Kidney epithelial cell (primary cell): Measurements from ENCODE around the gene PSMB7. TPM values are rescaled to one million over a fixed set of nuclear protein-coding genes. Genes with fewer than 3 reads are reported as not detected.

Experiments used
- DNase-seq: peaks from one replicate; pipeline ENCODE4 v3.0.0-alpha.2; 2010; ENCODE audit warnings: low read depth
- H3K27me3 ChIP-seq: 2 replicates; pipeline ENCODE4 v1.6.0; 2011; ENCODE audit warnings: low read length; ENCODE audit not compliant: control insufficient read depth, insufficient read depth
- H3K36me3 ChIP-seq: 2 replicates; pipeline ENCODE4 v1.5.1; 2011; ENCODE audit warnings: low read length; ENCODE audit not compliant: control insufficient read depth, insufficient read depth
- H3K4me3 ChIP-seq: 2 replicates; pipeline ENCODE4 v1.5.1; 2011; ENCODE audit warnings: low read depth, mild to moderate bottlenecking, control low read depth, low read length
- CTCF ChIP-seq: IDR thresholded peaks from 2 replicates; pipeline ENCODE4 v1.5.1; 2011; ENCODE audit warnings: mild to moderate bottlenecking, moderate library complexity, low read length, control low read depth, inconsistent platforms; ENCODE audit not compliant: insufficient read depth, poor library complexity, severe bottlenecking
- total RNA-seq: library from RNA; depleted of rRNA; stranded (reverse); fragments of >200 nt; gene quantifications from 2 replicates; pipeline ENCODE4 v1.2.3, GENCODE V29; 2015

The PSMB7 gene
- total RNA-seq, 1 donor from 2014 or later: 419 TPM

- TF ChIP-seq CTCF: no peak
- Histone ChIP-seq H3K4me3 (no peak overlapping the region), H3K27me3 (no peaks in the 10 kb centered on the region), H3K36me3 (no peaks in the 10 kb centered on the region)
- no peak for DNase-seq
Measured at GRCh38 chr9:124335320-124335707, 79.9 kb downstream of the PSMB7 start.

GRCh38 chr9:124334568-124335319 lies 80.5 kb downstream of the PSMB7 start:
- peaks cover under 1% of the 10 kb centered on the region for H3K36me3 ChIP-seq
- no peak for DNase-seq

GRCh38 chr9:124333203-124333579 lies 82.1 kb downstream of the PSMB7 start:
- H3K4me3 ChIP-seq: no peak overlapping the region
- H3K36me3 ChIP-seq: peaks cover 1% of the 10 kb centered on the region
- no peaks in the 10 kb centered on the region for H3K27me3 ChIP-seq
- DNase-seq: no peak
- TF ChIP-seq CTCF: no peak

More at GRCh38 chr9:124334568-124335319, 80.5 kb downstream of the PSMB7 start:
- H3K4me3 ChIP-seq: no peak overlapping the region
- TF ChIP-seq CTCF: no peak
- H3K27me3 ChIP-seq: no peaks in the 10 kb centered on the region

GRCh38 chr9:124332361-124333202 lies 82.7 kb downstream of the PSMB7 start:
- no peak for TF ChIP-seq CTCF
- peaks cover 1% of the 10 kb centered on the region for H3K36me3 ChIP-seq
- H3K4me3 ChIP-seq: no peak overlapping the region
- no peak for DNase-seq
- no peaks in the 10 kb centered on the region for H3K27me3 ChIP-seq

GRCh38 chr9:124331580-124331979 lies 83.7 kb downstream of the PSMB7 start:
- Histone ChIP-seq H3K27me3 (no peaks in the 10 kb centered on the region), H3K36me3 (peaks cover 3% of the 10 kb centered on the region), H3K4me3 (no peak overlapping the region)
- DNase-seq: no peak
- no peak for TF ChIP-seq CTCF
